H1 (cell line): ENCODE results near the gene SYT14. TPM values are rescaled to one million over a fixed set of nuclear protein-coding genes. Genes with fewer than 3 reads are reported as not detected.
"Not testable (repeated sequence)": the region's sequence is repeated elsewhere in the genome, so short reads cannot be mapped to it uniquely, and the experiment has no call there.

ENCODE experiments used
- CTCF ChIA-PET: fragments of 300-600 bp; sonication (Branson Sonifier 250); formaldehyde crosslinking; loops from one replicate; lab custom pipeline; 2021; ENCODE audit not compliant: partially characterized antibody; lab: Charles Lee
- POLR2A ChIA-PET: fragments of 300-600 bp; sonication (Branson Sonifier 250); formaldehyde crosslinking; loops from one replicate; lab custom pipeline; 2021; ENCODE audit warnings: inconsistent platforms; ENCODE audit not compliant: partially characterized antibody; lab: Charles Lee
- DNase-seq, 2 experiments: peaks; one replicate each; pipeline versions ENCODE4 v3.0.0 to v3.0.0-alpha.2; 2010 to 2022; ENCODE audit warnings: low spot score in 2 of 2, low read depth in 1 of 2, mixed read lengths in 1 of 2
- FAIRE-seq: peaks from 2 replicates; lab custom pipeline; 2011; peaks lifted over from hg19 to GRCh38; lab: Jason Lieb, UNC
- H2AFZ ChIP-seq: 2 replicates; pipeline ENCODE4 v1.8.1; 2012; ENCODE audit warnings: low read length, inconsistent platforms
- H2AK5ac ChIP-seq: 2 replicates; pipeline ENCODE4 v1.6.1; 2013; ENCODE audit warnings: low read depth, low read length
- H2BK120ac ChIP-seq: replicated peaks from 2 replicates; pipeline ENCODE3; 2013; ENCODE audit warnings: low read depth, low read length, inconsistent platforms
- H2BK12ac ChIP-seq: 2 replicates; pipeline ENCODE4 v1.6.1; 2013; ENCODE audit warnings: low read depth, low read length
- H2BK15ac ChIP-seq: 2 replicates; pipeline ENCODE4 v1.6.1; 2013; ENCODE audit warnings: low read length
- H2BK20ac ChIP-seq: 2 replicates; pipeline ENCODE4 v1.6.1; 2013; ENCODE audit warnings: low read length
- H2BK5ac ChIP-seq: 2 replicates; pipeline ENCODE4 v1.6.1; 2013; ENCODE audit warnings: low read depth, low read length
- H3K14ac ChIP-seq: 2 replicates; pipeline ENCODE4 v1.6.1; 2013; ENCODE audit warnings: inconsistent platforms; ENCODE audit not compliant: insufficient read length
- H3K18ac ChIP-seq: 2 replicates; pipeline ENCODE4 v1.6.1; 2013; ENCODE audit warnings: low read length; ENCODE audit errors: extremely low read depth
- H3K23ac ChIP-seq: 2 replicates; pipeline ENCODE4 v1.6.1; 2013; ENCODE audit warnings: inconsistent platforms; ENCODE audit not compliant: insufficient read length
- H3K23me2 ChIP-seq: 2 replicates; pipeline ENCODE4 v1.6.1; 2013; ENCODE audit warnings: low read depth, low read length
- H3K27ac ChIP-seq: 2 replicates; pipeline ENCODE4 v1.6.1; 2011; ENCODE audit warnings: low read depth, low read length, inconsistent platforms
- H3K27me3 ChIP-seq, 4 experiments: replicated peaks in 1 of 4; 1 replicate in 1 of 4; 2 replicates in 3 of 4; pipeline versions ENCODE4 v1.6.1 to v1.8.1; 2011 to 2013; ENCODE audit warnings: low read length in 3 of 4, mild to moderate bottlenecking in 3 of 4, inconsistent platforms in 2 of 4, mixed read lengths in 2 of 4, moderate library complexity in 1 of 4; ENCODE audit not compliant: control insufficient read depth in 3 of 4, insufficient read depth in 3 of 4; ENCODE audit errors: extremely low read depth in 1 of 4
- H3K36me3 ChIP-seq, 4 experiments: 2 replicates each; pipeline versions ENCODE4 v1.6.1 to v1.8.1; 2011 to 2013; ENCODE audit warnings: mild to moderate bottlenecking in 4 of 4, low read length in 3 of 4, moderate library complexity in 2 of 4, control low read depth in 1 of 4, inconsistent platforms in 1 of 4; ENCODE audit not compliant: insufficient read depth in 4 of 4, control insufficient read depth in 2 of 4
- H3K4ac ChIP-seq: replicated peaks from 2 replicates; pipeline ENCODE3; 2013; ENCODE audit warnings: low read length, low read depth, mixed read lengths, inconsistent platforms; ENCODE audit not compliant: insufficient read length
- H3K4me1 ChIP-seq, 4 experiments: replicated peaks in 1 of 4; 1 replicate in 1 of 4; 2 replicates in 3 of 4; pipeline versions ENCODE4 v1.6.1 to v1.8.1; 2011 to 2013; ENCODE audit warnings: low read length in 3 of 4, inconsistent platforms in 2 of 4, mixed read lengths in 1 of 4; ENCODE audit not compliant: insufficient read depth in 4 of 4, control insufficient read depth in 3 of 4
- H3K4me2 ChIP-seq, 2 experiments: 2 replicates each; pipeline versions ENCODE4 v1.6.1 to v1.8.1; 2011 to 2013; ENCODE audit warnings: low read depth in 2 of 2, low read length in 2 of 2, control low read depth in 1 of 2, inconsistent platforms in 1 of 2, mild to moderate bottlenecking in 1 of 2; ENCODE audit not compliant: insufficient read depth in 1 of 2
- H3K4me3 ChIP-seq, 4 experiments: fragments of 200-600, 300-600 bp in 1 of 4; sonication (generic), shearing (Covaris generic), sonication (Bioruptor Twin) in 1 of 4; 2 replicates each; pipeline versions ENCODE4 v1.5.1 to v1.8.1; 2011 to 2016; ENCODE audit warnings: low read length in 4 of 4, low read depth in 3 of 4, control low read depth in 2 of 4, inconsistent platforms in 2 of 4, mild to moderate bottlenecking in 2 of 4, mixed read lengths in 1 of 4, moderate library complexity in 1 of 4; ENCODE audit not compliant: insufficient read depth in 2 of 4; ENCODE audit errors: extremely low read depth in 1 of 4
- H3K56ac ChIP-seq: replicated peaks from 2 replicates; pipeline ENCODE3; 2013; ENCODE audit warnings: low read depth, mild to moderate bottlenecking, mixed read lengths, low read length, inconsistent platforms; ENCODE audit not compliant: insufficient read length
- H3K79me1 ChIP-seq: 2 replicates; pipeline ENCODE4 v1.6.1; 2013; ENCODE audit warnings: low read depth, low read length, control low read depth
- H3K79me2 ChIP-seq, 2 experiments: 2 replicates each; pipeline versions ENCODE4 v1.6.1 to v1.8.1; 2012 to 2013; ENCODE audit warnings: low read length in 2 of 2, mild to moderate bottlenecking in 2 of 2, inconsistent platforms in 1 of 2; ENCODE audit not compliant: insufficient read depth in 2 of 2, control insufficient read depth in 1 of 2
- H3K9ac ChIP-seq, 4 experiments: replicated peaks in 1 of 4; 1 replicate in 1 of 4; 2 replicates in 3 of 4; pipeline versions ENCODE4 v1.6.1 to v1.8.1; 2011 to 2013; ENCODE audit warnings: low read depth in 3 of 4, low read length in 3 of 4, control low read depth in 2 of 4, mild to moderate bottlenecking in 2 of 4, moderate library complexity in 2 of 4, inconsistent platforms in 1 of 4; ENCODE audit errors: extremely low read depth in 1 of 4
- H3K9me3 ChIP-seq, 2 experiments: 2 replicates each; pipeline versions ENCODE4 v1.6.1 to v1.8.1; 2012 to 2013; ENCODE audit warnings: mild to moderate bottlenecking in 2 of 2, moderate library complexity in 2 of 2, control low read depth in 1 of 2, inconsistent platforms in 1 of 2, low read depth in 1 of 2, low read length in 1 of 2, mixed read lengths in 1 of 2; ENCODE audit not compliant: insufficient read depth in 2 of 2
- H4K20me1 ChIP-seq, 2 experiments: replicated peaks in 1 of 2; 2 replicates each; pipeline versions ENCODE3 to v1.8.1; 2011 to 2013; ENCODE audit warnings: inconsistent platforms in 2 of 2, low read length in 2 of 2, mild to moderate bottlenecking in 1 of 2; ENCODE audit not compliant: insufficient read depth in 2 of 2, control insufficient read depth in 1 of 2
- H4K5ac ChIP-seq: 2 replicates; pipeline ENCODE4 v1.6.1; 2013; ENCODE audit warnings: low read length, low read depth, mixed read lengths, inconsistent platforms; ENCODE audit not compliant: insufficient read length
- H4K8ac ChIP-seq: 2 replicates; pipeline ENCODE4 v1.8.0; 2013; ENCODE audit warnings: mild to moderate bottlenecking, moderate library complexity, low read length, inconsistent platforms; ENCODE audit not compliant: insufficient read depth; ENCODE audit errors: extremely low read depth
- H4K91ac ChIP-seq: replicated peaks from 2 replicates; pipeline ENCODE3; 2013; ENCODE audit warnings: low read length, mixed read lengths, inconsistent platforms; ENCODE audit not compliant: insufficient read length
- WGBS, 2 experiments: shearing (Covaris generic) in 1 of 2; methylation state at CpG; one replicate each; pipeline versions ENCODE4 v1.1.6 to v1.1.7; 2013 to 2015; ENCODE audit warnings: low lambda C conversion rate in 2 of 2, mixed read lengths in 2 of 2, inconsistent platforms in 1 of 2, low coverage in 1 of 2, missing lambda C conversion rate in 1 of 2; ENCODE audit not compliant: insufficient replicate concordance in 2 of 2, insufficient coverage in 1 of 2, insufficient read length in 1 of 2; ENCODE audit errors: extremely low coverage in 1 of 2, missing lambda C conversion rate in 1 of 2; 5-methylcytosine and 5-hydroxymethylcytosine counted together
- polyA plus RNA-seq, 7 experiments: library from polyadenylated mRNA; depleted of rRNA in 3 of 7; stranded (reverse) in 5 of 7; unstranded in 2 of 7; fragments of >200 nt in 5 of 7; fragments of 200-250 nt in 2 of 7; gene quantifications; 1 replicate in 5 of 7; 2 replicates in 1 of 7; 4 replicates in 1 of 7; pipeline versions ENCODE4 v1.2.1 to v1.2.3, GENCODE V29; 2011 to 2013; ENCODE audit warnings: missing spikeins in 2 of 7, mixed read lengths in 2 of 7
- total RNA-seq: library from RNA; stranded (reverse); fragmentation: NEBNext Ultra II Directional; extraction: Animal tissue kit (Norgen Biotek cat#: 25700); gene quantifications from 2 replicates; pipeline ENCODE4 v1.2.1, GENCODE V29; 2021

The SYT14 gene
- total and polyA plus RNA-seq, 2 of the 8 experiments (the other 6 are each of a cell fraction or from before 2014, with no cell fraction given): 2.3 to 18.4 TPM

GRCh38 chr1:209919637-209920036 lies 18.4 kb upstream of the SYT14 start:
- H3K14ac ChIP-seq, H3K23me2 ChIP-seq, H3K18ac ChIP-seq, H3K27ac ChIP-seq, H2AK5ac ChIP-seq, H2BK120ac ChIP-seq, H3K4me3 ChIP-seq, POLR2A ChIA-PET, FAIRE-seq, H3K36me3 ChIP-seq, H3K56ac ChIP-seq, DNase-seq, H2AFZ ChIP-seq, H3K4me1 ChIP-seq, H3K23ac ChIP-seq, H2BK15ac ChIP-seq, H3K79me1 ChIP-seq, H3K79me2 ChIP-seq, H3K9ac ChIP-seq, H4K5ac ChIP-seq, H2BK12ac ChIP-seq, H3K4me2 ChIP-seq, H2BK5ac ChIP-seq, H4K8ac ChIP-seq, H2BK20ac ChIP-seq, H4K91ac ChIP-seq, H4K20me1 ChIP-seq, H3K9me3 ChIP-seq, H3K27me3 ChIP-seq, H3K4ac ChIP-seq: not testable (repeated sequence)
- CTCF ChIA-PET: interaction anchor here (1.3 to 2.0 kb wide), 3 partner anchors 20 to 96 kb away, joined by 3 to 6 read pairs (median 4); no protein-coding TSS in a partner anchor
- WGBS, 2 experiments: 86% methylated on average over 5 of the region's 12 CpGs; no CpG with 5 or more reads in 1 of the 2 experiments
